Astrocyte (in vitro differentiated cells and primary cell): ENCODE measurements around the gene ELMO2. TPM values are rescaled to one million over a fixed set of nuclear protein-coding genes. Genes with fewer than 3 reads are reported as not detected.
"Not testable (repeated sequence)": the region's sequence is repeated elsewhere in the genome, so short reads cannot be mapped to it uniquely, and the experiment has no call there.

Experiments
- DNase-seq: peaks from one replicate; pipeline ENCODE4 v3.0.0-alpha.2; 2010; ENCODE audit warnings: low read depth
- FAIRE-seq: peaks from 2 replicates; lab custom pipeline; 2011; peaks lifted over from hg19 to GRCh38; lab: Jason Lieb, UNC
- H2AFZ ChIP-seq: 2 replicates; pipeline ENCODE4 v1.6.0; 2012; ENCODE audit warnings: low read depth, low read length, inconsistent platforms
- H3K27ac ChIP-seq: 2 replicates; pipeline ENCODE4 v1.5.1; 2011; ENCODE audit warnings: low read depth, low read length, inconsistent platforms
- H3K27me3 ChIP-seq: 2 replicates; pipeline ENCODE4 v1.6.0; 2011; ENCODE audit warnings: low read length, inconsistent platforms; ENCODE audit not compliant: insufficient read depth
- H3K36me3 ChIP-seq: 2 replicates; pipeline ENCODE4 v1.5.1; 2011; ENCODE audit warnings: low read length, inconsistent platforms; ENCODE audit not compliant: insufficient read depth
- H3K4me1 ChIP-seq: 2 replicates; pipeline ENCODE4 v1.5.1; 2011; ENCODE audit warnings: low read length, inconsistent platforms; ENCODE audit not compliant: insufficient read depth
- H3K4me2 ChIP-seq: 2 replicates; pipeline ENCODE4 v1.6.0; 2012; ENCODE audit warnings: low read length, inconsistent platforms
- H3K4me3 ChIP-seq: 2 replicates; pipeline ENCODE4 v1.5.1; 2011; ENCODE audit warnings: low read depth, mild to moderate bottlenecking, low read length, inconsistent platforms; ENCODE audit not compliant: insufficient read depth
- H3K79me2 ChIP-seq: 2 replicates; pipeline ENCODE4 v1.6.0; 2012; ENCODE audit warnings: mild to moderate bottlenecking, low read length, inconsistent platforms; ENCODE audit not compliant: insufficient read depth
- H3K9ac ChIP-seq: 2 replicates; pipeline ENCODE4 v1.6.0; 2012; ENCODE audit warnings: mild to moderate bottlenecking, low read length, inconsistent platforms
- H3K9me3 ChIP-seq: 2 replicates; pipeline ENCODE4 v1.5.1; 2012; ENCODE audit warnings: low read depth, mild to moderate bottlenecking, low read length, inconsistent platforms; ENCODE audit not compliant: insufficient read depth
- H4K20me1 ChIP-seq: 2 replicates; pipeline ENCODE4 v1.6.0; 2012; ENCODE audit warnings: low read length, inconsistent platforms; ENCODE audit not compliant: insufficient read depth
- H3K27ac Mint-ChIP-seq: one replicate; pipeline ENCODE4 v1.8.0; 2021; ENCODE audit warnings: mild to moderate bottlenecking, mixed read lengths; ENCODE audit not compliant: unreplicated experiment
- H3K27me3 Mint-ChIP-seq: one replicate; pipeline ENCODE4 v1.8.0; 2021; ENCODE audit warnings: low read depth, mixed read lengths; ENCODE audit not compliant: unreplicated experiment
- H3K36me3 Mint-ChIP-seq: one replicate; pipeline ENCODE4 v1.8.0; 2021; ENCODE audit warnings: low read depth, mixed read lengths; ENCODE audit not compliant: unreplicated experiment
- H3K4me1 Mint-ChIP-seq: one replicate; pipeline ENCODE4 v1.8.0; 2021; ENCODE audit warnings: low read depth, mixed read lengths; ENCODE audit not compliant: unreplicated experiment
- H3K4me3 Mint-ChIP-seq: one replicate; pipeline ENCODE4 v1.8.0; 2021; ENCODE audit warnings: mild to moderate bottlenecking, moderate library complexity, mixed read lengths; ENCODE audit not compliant: unreplicated experiment
- H3K9me3 Mint-ChIP-seq: one replicate; pipeline ENCODE4 v1.8.0; 2021; ENCODE audit warnings: mild to moderate bottlenecking, mixed read lengths; ENCODE audit not compliant: unreplicated experiment
- CTCF ChIP-seq: IDR thresholded peaks from 2 replicates; pipeline ENCODE4 v1.5.1; 2011; ENCODE audit warnings: low read depth, mild to moderate bottlenecking, inconsistent platforms, low read length, moderate library complexity; ENCODE audit not compliant: insufficient read depth
- EZH2 ChIP-seq: IDR thresholded peaks from 2 replicates; pipeline ENCODE4 v1.6.1; 2012; ENCODE audit warnings: mild to moderate bottlenecking, low read length, inconsistent platforms; ENCODE audit not compliant: insufficient read depth
- total RNA-seq: library from RNA; stranded (reverse); gene quantifications from 2 replicates; pipeline ENCODE4 v1.2.1, GENCODE V29; 2021

ELMO2 gene
- total RNA-seq, 1 donor from 2014 or later, result 53.4 TPM

- Histone ChIP-seq H2AFZ (no peak overlapping the region), H3K27me3 (no peaks in the 10 kb centered on the region), H3K9ac (no peak overlapping the region), H3K4me1 (no peaks in the 10 kb centered on the region), H3K79me2 (no peaks in the 10 kb centered on the region), H4K20me1 (no peaks in the 10 kb centered on the region), H3K9me3 (no peaks in the 10 kb centered on the region), H3K27ac (no peak overlapping the region), H3K36me3 (peaks cover 45% of the 10 kb centered on the region), H3K4me2 (no peak overlapping the region), H3K4me3 (no peak overlapping the region)
- FAIRE-seq (no peak), DNase-seq (no peak)
- Mint-ChIP-seq H3K4me3 (no peak overlapping the region), H3K36me3 (peaks cover 7% of the 10 kb centered on the region), H3K27ac (no peak overlapping the region), H3K27me3 (no peaks in the 10 kb centered on the region), H3K4me1 (no peaks in the 10 kb centered on the region), H3K9me3 (no peaks in the 10 kb centered on the region)
- TF ChIP-seq CTCF (no peak), EZH2 (no peak)
These were observed 18.1 kb downstream of the ELMO2 start for GRCh38 chr20:46388201-46388836.

- not testable (repeated sequence) for H3K4me1 Mint-ChIP-seq, H3K9me3 Mint-ChIP-seq, H3K4me1 ChIP-seq, H3K27me3 ChIP-seq, H3K27ac ChIP-seq, H3K36me3 Mint-ChIP-seq, H3K79me2 ChIP-seq, H4K20me1 ChIP-seq, H3K27ac Mint-ChIP-seq, H3K9ac ChIP-seq, H3K27me3 Mint-ChIP-seq, H2AFZ ChIP-seq, H3K4me3 ChIP-seq, DNase-seq, H3K4me3 Mint-ChIP-seq, FAIRE-seq, H3K4me2 ChIP-seq, H3K9me3 ChIP-seq
- peaks cover 46% of the 10 kb centered on the region for H3K36me3 ChIP-seq
These were observed 19.4 kb downstream of the ELMO2 start for GRCh38 chr20:46387054-46387453.

GRCh38 chr20:46378412-46379009 is 27.9 kb downstream of the ELMO2 start:
- no peak overlapping the region for H3K4me3 ChIP-seq
- Mint-ChIP-seq H3K4me1 (peaks cover 12% of the 10 kb centered on the region), H3K36me3 (peaks cover 24% of the 10 kb centered on the region), H3K9me3 (no peaks in the 10 kb centered on the region), H3K27me3 (no peaks in the 10 kb centered on the region), H3K4me3 (no peak overlapping the region), H3K27ac (no peak overlapping the region)
- peaks cover 52% of the 10 kb centered on the region for H3K36me3 ChIP-seq
- no peaks in the 10 kb centered on the region for H3K79me2 ChIP-seq
- no peak overlapping the region for H3K27ac ChIP-seq
- no peak overlapping the region for H3K9ac ChIP-seq
- no peak overlapping the region for H3K4me2 ChIP-seq
- no peaks in the 10 kb centered on the region for H3K4me1 ChIP-seq
- H2AFZ ChIP-seq, result no peak overlapping the region
- no peaks in the 10 kb centered on the region for H3K9me3 ChIP-seq
- DNase-seq (no peak), FAIRE-seq (no peak)
- no peaks in the 10 kb centered on the region for H4K20me1 ChIP-seq
- TF ChIP-seq CTCF, result no peak
- no peak for TF ChIP-seq EZH2
- no peaks in the 10 kb centered on the region for H3K27me3 ChIP-seq
